ENCODE measurements around the gene SYNC.

- TF ChIP-seq CTCF (IDR thresholded peaks at IDR 0.05; ENCODE audit: low read length) = no peak
- no peak for TF ChIP-seq EZH2 (IDR thresholded peaks at IDR 0.05; ENCODE audit: borderline replicate concordance, low read length)
Observed at GRCh38 chr1:32719681-32720275, 17.2 kb upstream of the SYNC start.
